Activated CD4-positive, CD25-positive, alpha-beta regulatory T cell treated with anti-CD3 and anti-CD28 coated beads, Interleukin-2, amount 50 U/mL, for 16 hours (primary cell): Measurements from ENCODE around the gene EMC6.

ENCODE experiments used
- DNase-seq: peaks from one replicate; pipeline ENCODE4 v3.0.0-alpha.2; 2020; ENCODE audit warnings: low read depth, low spot score

Gene EMC6

GRCh38 chr17:3708366-3708765 lies 39.8 kb downstream of the EMC6 start:
- no peak for DNase-seq

- DNase-seq: peak; percentile 55
Measured at GRCh38 chr17:3710951-3711383, 42.4 kb downstream of the EMC6 start.

GRCh38 chr17:3712811-3713463 lies 44.3 kb downstream of the EMC6 start:
- DNase-seq: no peak

GRCh38 chr17:3715296-3715695 lies 46.7 kb downstream of the EMC6 start:
- no peak for DNase-seq

GRCh38 chr17:3718201-3718600 lies 49.6 kb downstream of the EMC6 start:
- DNase-seq: no peak

GRCh38 chr17:3719265-3719664 lies 50.7 kb downstream of the EMC6 start:
- no peak for DNase-seq
